ENCODE results near the gene PADI3.

- TF ChIP-seq, protein P1, sequence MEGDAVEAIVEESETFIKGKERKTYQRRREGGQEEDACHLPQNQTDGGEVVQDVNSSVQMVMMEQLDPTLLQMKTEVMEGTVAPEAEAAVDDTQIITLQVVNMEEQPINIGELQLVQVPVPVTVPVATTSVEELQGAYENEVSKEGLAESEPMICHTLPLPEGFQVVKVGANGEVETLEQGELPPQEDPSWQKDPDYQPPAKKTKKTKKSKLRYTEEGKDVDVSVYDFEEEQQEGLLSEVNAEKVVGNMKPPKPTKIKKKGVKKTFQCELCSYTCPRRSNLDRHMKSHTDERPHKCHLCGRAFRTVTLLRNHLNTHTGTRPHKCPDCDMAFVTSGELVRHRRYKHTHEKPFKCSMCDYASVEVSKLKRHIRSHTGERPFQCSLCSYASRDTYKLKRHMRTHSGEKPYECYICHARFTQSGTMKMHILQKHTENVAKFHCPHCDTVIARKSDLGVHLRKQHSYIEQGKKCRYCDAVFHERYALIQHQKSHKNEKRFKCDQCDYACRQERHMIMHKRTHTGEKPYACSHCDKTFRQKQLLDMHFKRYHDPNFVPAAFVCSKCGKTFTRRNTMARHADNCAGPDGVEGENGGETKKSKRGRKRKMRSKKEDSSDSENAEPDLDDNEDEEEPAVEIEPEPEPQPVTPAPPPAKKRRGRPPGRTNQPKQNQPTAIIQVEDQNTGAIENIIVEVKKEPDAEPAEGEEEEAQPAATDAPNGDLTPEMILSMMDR (IDR thresholded peaks at IDR 0.05), result no peak
- TF ChIP-seq POLR2AphosphoS5 (IDR thresholded peaks at IDR 0.05), result no peak
These were observed 48.1 kb upstream of the PADI3 start for GRCh38 chr1:17200756-17201155.
